ENCODE data around the gene ST3GAL5.
"Not testable (repeated sequence)": the region's sequence is repeated elsewhere in the genome, so short reads cannot be mapped to it uniquely, and the experiment has no call there.

Gene ST3GAL5

GRCh38 chr2:85834466-85834865, 54.3 kb downstream of the ST3GAL5 start:
- Mint-ChIP-seq H3K27ac (no peak overlapping the region), H3K27me3 (ENCODE audit: low read depth, poor library complexity) (peaks cover 22% of the 10 kb centered on the region), H3K4me3 (no peak overlapping the region), H3K4me1 (no peaks in the 10 kb centered on the region), H3K36me3 (ENCODE audit: low read depth) (peaks cover 2% of the 10 kb centered on the region), H3K9me3 (peaks cover 25% of the 10 kb centered on the region)
- no peak for DNase-seq
- TF ChIP-seq, protein P1, sequence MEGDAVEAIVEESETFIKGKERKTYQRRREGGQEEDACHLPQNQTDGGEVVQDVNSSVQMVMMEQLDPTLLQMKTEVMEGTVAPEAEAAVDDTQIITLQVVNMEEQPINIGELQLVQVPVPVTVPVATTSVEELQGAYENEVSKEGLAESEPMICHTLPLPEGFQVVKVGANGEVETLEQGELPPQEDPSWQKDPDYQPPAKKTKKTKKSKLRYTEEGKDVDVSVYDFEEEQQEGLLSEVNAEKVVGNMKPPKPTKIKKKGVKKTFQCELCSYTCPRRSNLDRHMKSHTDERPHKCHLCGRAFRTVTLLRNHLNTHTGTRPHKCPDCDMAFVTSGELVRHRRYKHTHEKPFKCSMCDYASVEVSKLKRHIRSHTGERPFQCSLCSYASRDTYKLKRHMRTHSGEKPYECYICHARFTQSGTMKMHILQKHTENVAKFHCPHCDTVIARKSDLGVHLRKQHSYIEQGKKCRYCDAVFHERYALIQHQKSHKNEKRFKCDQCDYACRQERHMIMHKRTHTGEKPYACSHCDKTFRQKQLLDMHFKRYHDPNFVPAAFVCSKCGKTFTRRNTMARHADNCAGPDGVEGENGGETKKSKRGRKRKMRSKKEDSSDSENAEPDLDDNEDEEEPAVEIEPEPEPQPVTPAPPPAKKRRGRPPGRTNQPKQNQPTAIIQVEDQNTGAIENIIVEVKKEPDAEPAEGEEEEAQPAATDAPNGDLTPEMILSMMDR (IDR thresholded peaks at IDR 0.05): no peak

DNA sequence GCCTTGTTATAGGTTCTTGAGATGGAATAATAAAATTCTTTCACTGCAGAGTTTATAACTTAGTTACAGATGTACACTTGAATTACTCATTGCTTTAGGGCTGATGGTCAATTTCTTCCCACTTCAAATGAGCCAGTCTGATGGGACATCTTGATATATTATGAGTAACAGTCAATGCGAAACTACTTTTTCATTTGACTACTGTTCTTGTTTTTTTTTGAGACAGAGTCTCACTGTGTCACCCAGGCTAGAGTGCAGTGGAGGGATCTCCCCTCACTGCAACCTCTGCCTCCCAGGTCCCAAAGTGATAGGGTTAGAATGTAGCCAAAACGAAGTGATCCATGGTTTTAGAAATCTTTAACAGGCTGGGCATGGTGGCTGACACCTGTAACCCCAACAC, 57.1 kb downstream of the ST3GAL5 start:
- Mint-ChIP-seq H3K27me3 (ENCODE audit: low read depth, poor library complexity) (peaks cover 21% of the 10 kb centered on the region), H3K9me3 (peaks cover 25% of the 10 kb centered on the region), H3K27ac (no peak overlapping the region), H3K4me3 (no peak overlapping the region), H3K4me1 (peaks cover 13% of the 10 kb centered on the region), H3K36me3 (ENCODE audit: low read depth) (no peaks in the 10 kb centered on the region)
- TF ChIP-seq, protein P1 (IDR thresholded peaks at IDR 0.05): no peak
- DNase-seq: no peak

- no peak overlapping the region for H3K27ac Mint-ChIP-seq
- peaks cover 15% of the 10 kb centered on the region for H3K9me3 Mint-ChIP-seq
- TF ChIP-seq, protein P1 (IDR thresholded peaks at IDR 0.05): no peak
- H3K36me3 Mint-ChIP-seq (ENCODE audit: low read depth): no peaks in the 10 kb centered on the region
- peaks cover 21% of the 10 kb centered on the region for H3K27me3 Mint-ChIP-seq (ENCODE audit: low read depth, poor library complexity)
- no peak overlapping the region for H3K4me3 Mint-ChIP-seq
- DNase-seq: no peak
- peaks cover 13% of the 10 kb centered on the region for H3K4me1 Mint-ChIP-seq
Observed at GRCh38 chr2:85830645-85831044, 58.1 kb downstream of the ST3GAL5 start.

GRCh38 chr2:85829394-85829793, 59.4 kb downstream of the ST3GAL5 start:
- Mint-ChIP-seq H3K4me1 (peaks cover 13% of the 10 kb centered on the region), H3K27me3 (ENCODE audit: low read depth, poor library complexity) (peaks cover 19% of the 10 kb centered on the region)
- not testable (repeated sequence) for H3K9me3 Mint-ChIP-seq; DNase-seq; H3K36me3 Mint-ChIP-seq (ENCODE audit: low read depth); H3K4me3 Mint-ChIP-seq; H3K27ac Mint-ChIP-seq

DNA sequence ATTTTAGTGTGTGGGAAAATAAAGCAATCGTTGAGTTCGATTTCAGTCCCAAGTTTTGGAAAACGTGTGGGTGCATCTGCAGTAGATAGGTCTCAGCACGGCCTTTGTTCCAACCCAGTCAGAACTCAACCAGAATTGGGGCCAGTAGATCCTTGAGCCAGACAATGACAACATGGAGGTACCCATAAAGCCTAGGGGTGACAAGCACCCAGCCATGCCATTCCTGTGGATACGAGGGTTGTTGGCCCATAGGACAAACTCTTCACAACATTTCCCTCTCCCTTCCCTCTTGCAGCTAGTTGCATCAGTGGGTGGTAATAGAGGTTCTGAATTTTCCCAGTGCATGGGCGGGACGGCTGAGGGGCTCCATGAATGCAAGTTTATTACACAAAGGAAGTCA, 60.1 kb downstream of the ST3GAL5 start:
- peaks cover 13% of the 10 kb centered on the region for H3K4me1 Mint-ChIP-seq
- no peak overlapping the region for H3K4me3 Mint-ChIP-seq
- H3K36me3 Mint-ChIP-seq (ENCODE audit: low read depth): no peaks in the 10 kb centered on the region
- H3K27ac Mint-ChIP-seq: no peak overlapping the region
- DNase-seq: no peak
- TF ChIP-seq, protein P1 (IDR thresholded peaks at IDR 0.05): no peak
- peaks cover 3% of the 10 kb centered on the region for H3K9me3 Mint-ChIP-seq
- peaks cover 19% of the 10 kb centered on the region for H3K27me3 Mint-ChIP-seq (ENCODE audit: low read depth, poor library complexity)

GRCh38 chr2:85827879-85828569, 60.8 kb downstream of the ST3GAL5 start:
- TF ChIP-seq, protein P1 (IDR thresholded peaks at IDR 0.05): no peak
- H3K4me3 Mint-ChIP-seq: no peak overlapping the region
- H3K27me3 Mint-ChIP-seq (ENCODE audit: low read depth, poor library complexity): peaks cover 19% of the 10 kb centered on the region
- no peaks in the 10 kb centered on the region for H3K36me3 Mint-ChIP-seq (ENCODE audit: low read depth)
- peaks cover 3% of the 10 kb centered on the region for H3K9me3 Mint-ChIP-seq
- peaks cover 13% of the 10 kb centered on the region for H3K4me1 Mint-ChIP-seq
- no peak overlapping the region for H3K27ac Mint-ChIP-seq
- DNase-seq: no peak
